ENCODE results near the gene INSYN2A. TPM values are rescaled to one million over a fixed set of nuclear protein-coding genes. Genes with fewer than 3 reads are reported as not detected.

INSYN2A gene
- total RNA-seq, 1 donor from 2014 or later = 0.05 TPM

DNA sequence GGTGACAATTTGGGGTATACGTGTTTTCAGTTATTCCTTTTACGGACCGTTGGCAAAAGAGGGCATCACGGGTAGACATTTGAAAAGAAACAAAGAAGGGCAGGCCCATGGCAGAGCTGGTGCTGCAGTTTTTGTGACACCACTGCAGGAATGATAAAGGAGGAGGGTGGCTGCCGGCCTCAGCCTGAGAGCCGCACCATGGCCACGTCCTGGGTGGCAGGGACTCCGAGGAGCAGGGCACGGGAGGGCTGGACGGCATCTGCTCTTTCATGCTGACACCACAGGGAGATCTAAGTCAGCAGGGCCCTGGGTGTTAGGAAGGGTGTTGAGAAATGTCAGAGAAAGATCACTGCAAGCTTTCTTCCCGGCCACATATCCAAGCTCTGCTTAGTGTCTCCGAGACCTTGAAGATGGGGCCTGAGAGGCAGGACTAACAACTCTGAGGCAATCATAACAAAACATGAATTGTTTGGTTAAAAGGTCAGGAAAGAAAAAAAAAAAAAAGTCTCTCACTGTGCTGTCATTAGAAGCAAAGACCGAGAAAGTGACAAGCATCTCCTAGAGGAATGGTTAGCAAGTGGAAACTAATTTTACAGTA is 36.6 kb downstream of the INSYN2A start:
- intact Hi-C loops (cut with DNase I) = no loop called here
- DNase-seq (no peak), ATAC-seq (ENCODE audit: poor library complexity) (no peak)

- no peak for DNase-seq
- no peak for ATAC-seq (ENCODE audit: poor library complexity)
- intact Hi-C loops (cut with DNase I) = no loop called here
Measured at GRCh38 chr10:127158662-127159061, 37.7 kb downstream of the INSYN2A start.

GRCh38 chr10:127157506-127158200 is 38.7 kb downstream of the INSYN2A start:
- intact Hi-C loops (cut with DNase I) = no loop called here
- no peak for ATAC-seq (ENCODE audit: poor library complexity)
- DNase-seq = no peak

DNA sequence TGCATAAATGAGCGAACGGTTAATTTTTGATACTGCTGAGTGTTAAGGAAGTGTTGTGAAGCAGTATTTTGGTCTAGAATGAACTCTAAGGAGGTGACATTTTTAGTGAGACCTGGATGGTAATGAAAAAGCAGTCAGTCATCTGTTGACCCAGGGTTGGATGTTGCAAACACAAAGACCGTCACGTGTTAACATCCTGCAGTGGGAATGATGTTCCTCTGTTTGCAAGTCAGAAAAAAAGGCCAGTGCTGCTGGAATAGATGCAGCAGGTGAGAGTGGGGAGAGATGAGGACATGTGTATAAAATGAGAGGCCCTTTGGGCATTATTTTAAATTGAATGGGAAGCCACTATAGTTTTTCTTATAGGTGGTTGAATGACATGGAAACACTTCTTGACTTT is 39.3 kb downstream of the INSYN2A start:
- DNase-seq (no peak), ATAC-seq (ENCODE audit: poor library complexity) (no peak)
- intact Hi-C loops (cut with DNase I) = no loop called here

DNA sequence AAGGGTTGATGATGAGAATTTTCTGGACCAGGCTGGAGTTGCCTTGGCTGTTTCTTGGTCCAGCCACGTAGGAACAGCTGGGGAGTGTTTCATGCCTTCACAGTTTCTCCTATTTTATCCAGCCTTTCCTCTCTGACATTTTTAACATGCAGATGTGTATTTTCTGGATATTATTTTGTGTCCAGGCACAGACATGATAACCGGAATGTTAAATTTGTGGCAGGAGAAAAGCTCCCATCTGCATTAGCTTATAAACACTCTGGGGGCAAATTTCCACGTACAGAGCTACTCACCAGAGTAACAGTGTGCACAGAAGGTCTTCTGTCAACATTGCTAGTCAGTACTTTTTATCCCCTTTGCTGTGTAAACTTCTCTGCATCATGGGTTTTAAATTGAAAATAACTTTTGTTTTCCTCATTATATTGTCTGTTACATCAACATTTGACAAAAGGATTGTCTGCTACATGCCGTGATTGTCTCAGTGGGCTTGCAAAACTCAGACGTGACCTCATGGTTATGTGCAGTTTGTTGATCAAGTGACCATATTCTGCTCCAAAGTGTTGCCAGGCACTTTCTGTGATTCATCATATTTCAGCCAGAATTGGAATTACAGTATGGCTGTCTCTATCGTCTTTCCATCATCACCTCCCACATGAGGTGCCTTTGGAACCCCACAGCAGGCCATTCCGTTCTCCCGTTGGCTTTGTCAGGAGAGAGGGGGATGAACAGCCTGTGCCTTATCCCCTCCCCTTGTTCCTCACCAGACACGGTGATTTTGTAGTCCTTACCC is 41.4 kb downstream of the INSYN2A start:
- intact Hi-C loops (cut with DNase I) = no loop called here
- DNase-seq (no peak), ATAC-seq (ENCODE audit: poor library complexity) (no peak)

GRCh38 chr10:127153181-127153580 is 43.2 kb downstream of the INSYN2A start:
- no peak for DNase-seq
- ATAC-seq (ENCODE audit: poor library complexity) = no peak
- intact Hi-C loops (cut with DNase I) = no loop called here

- intact Hi-C loops (cut with DNase I) = no loop called here
- ATAC-seq (ENCODE audit: poor library complexity) (peak; percentile 59), DNase-seq (no peak)
Measured at GRCh38 chr10:127151981-127152699, 44.3 kb downstream of the INSYN2A start.

- ATAC-seq (ENCODE audit: poor library complexity) = no peak
- DNase-seq = no peak
- intact Hi-C loops (cut with DNase I) = no loop called here
Measured at GRCh38 chr10:127151541-127151940, 44.9 kb downstream of the INSYN2A start.

- no peak for ATAC-seq (ENCODE audit: poor library complexity)
- no peak for DNase-seq
- intact Hi-C loops (cut with DNase I) = no loop called here
Measured at GRCh38 chr10:127150136-127150535, 46.3 kb downstream of the INSYN2A start.

DNA sequence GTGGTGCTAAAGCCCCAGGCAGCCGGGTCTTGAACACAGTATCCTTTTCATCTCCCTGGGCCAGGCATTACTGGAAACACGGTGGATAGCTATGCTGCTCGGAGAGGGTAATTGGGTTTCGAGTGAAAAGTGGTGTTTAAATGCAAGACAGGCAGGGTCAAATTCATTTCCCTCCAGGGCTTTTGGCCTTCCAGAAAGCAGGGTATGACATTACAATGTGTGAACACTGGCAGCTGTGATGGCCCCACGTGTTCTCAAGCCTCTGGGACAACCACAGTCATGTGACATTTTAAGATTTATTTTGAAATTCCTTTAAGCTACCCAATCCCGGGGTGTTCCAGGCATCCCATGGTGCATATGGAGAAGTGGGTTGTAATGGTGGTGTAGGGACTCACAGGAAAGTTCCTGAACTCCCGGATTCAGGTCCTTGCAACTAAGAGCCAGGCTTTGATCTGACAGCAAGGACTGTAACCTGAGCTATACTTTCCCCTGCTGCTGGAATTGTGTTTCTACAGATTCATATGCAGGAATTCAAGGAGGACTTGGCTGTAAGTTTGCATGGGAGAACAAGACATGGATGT is 46.8 kb downstream of the INSYN2A start:
- intact Hi-C loops (cut with DNase I) = no loop called here
- DNase-seq (no peak), ATAC-seq (ENCODE audit: poor library complexity) (no peak)

- intact Hi-C loops (cut with DNase I) = no loop called here
- no peak for DNase-seq
- ATAC-seq (ENCODE audit: poor library complexity) = no peak
Measured at GRCh38 chr10:127148933-127149220, 47.5 kb downstream of the INSYN2A start.

- no peak for DNase-seq
- ATAC-seq (ENCODE audit: poor library complexity) = no peak
- intact Hi-C loops (cut with DNase I) = no loop called here
Measured at GRCh38 chr10:127148066-127148932, 48.1 kb downstream of the INSYN2A start.

GRCh38 chr10:127146661-127147060 is 49.7 kb downstream of the INSYN2A start:
- DNase-seq (no peak), ATAC-seq (ENCODE audit: poor library complexity) (no peak)
- intact Hi-C loops (cut with DNase I) = no loop called here

Data from Right ventricle myocardium superior (tissue), 1 donor.